ENCODE data around the gene PIK3R6. TPM values are rescaled to one million over a fixed set of nuclear protein-coding genes. Genes with fewer than 3 reads are reported as not detected.
A peak's percentile ranks its signal among the peaks of the same experiment; 100 is the strongest.
"Not testable (repeated sequence)": the region's sequence is repeated elsewhere in the genome, so short reads cannot be mapped to it uniquely, and the experiment has no call there.

Gene PIK3R6
- total RNA-seq, 4 donors from 2014 or later: 0.59 to 4.8 (median 1.7) TPM

- no peaks in the 10 kb centered on the region for H3K27me3 ChIP-seq
- H3K9me3 ChIP-seq: no peaks in the 10 kb centered on the region
- DNase-seq (ENCODE audit: low spot score in 2 of 2): no peak
- TF ChIP-seq CTCF (IDR thresholded peaks at IDR 0.05) (no peak), POLR2A (IDR thresholded peaks at IDR 0.05) (no peak), EP300 (IDR thresholded peaks at IDR 0.05) (no peak)
- H3K27ac ChIP-seq: no peak overlapping the region
- no peak overlapping the region for H3K4me3 ChIP-seq
- H3K4me1 ChIP-seq: no peaks in the 10 kb centered on the region
- 91 to 92% methylated on average over 8 of the region's 8 CpGs for WGBS, 2 donors
- no peaks in the 10 kb centered on the region for H3K36me3 ChIP-seq
Observed at GRCh38 chr17:8818047-8818446, 49.4 kb downstream of the PIK3R6 start.

- H3K27me3 ChIP-seq: no peaks in the 10 kb centered on the region
- no peak overlapping the region for H3K4me3 ChIP-seq
- no peak for TF ChIP-seq CTCF (IDR thresholded peaks at IDR 0.05)
- no peak for TF ChIP-seq POLR2A (IDR thresholded peaks at IDR 0.05)
- no peak for TF ChIP-seq EP300 (IDR thresholded peaks at IDR 0.05)
- 62 to 63% methylated on average over 4 of the region's 4 CpGs for WGBS, 2 donors
- peaks cover 0 to 34% (median 0%) of the 10 kb centered on the region in 4 donors for H3K9me3 ChIP-seq
- no peaks in the 10 kb centered on the region for H3K36me3 ChIP-seq
- no peak overlapping the region for H3K27ac ChIP-seq
- H3K4me1 ChIP-seq: peaks cover 0 to 7% (median 0%) of the 10 kb centered on the region in 4 donors
- DNase-seq (ENCODE audit: low spot score in 2 of 2): no peak
Observed at GRCh38 chr17:8806926-8807550, 60.4 kb downstream of the PIK3R6 start.

GRCh38 chr17:8806253-8806925 is 61.1 kb downstream of the PIK3R6 start:
- H3K9me3 ChIP-seq: peaks cover 0 to 30% (median 0%) of the 10 kb centered on the region in 4 donors
- H3K27ac ChIP-seq: peak overlapping the region in 2 of 4 donors; percentile 14 to 34
- no peaks in the 10 kb centered on the region for H3K36me3 ChIP-seq
- no peak overlapping the region for H3K4me3 ChIP-seq
- peaks cover 0 to 7% (median 0%) of the 10 kb centered on the region in 4 donors for H3K4me1 ChIP-seq
- TF ChIP-seq EP300 (IDR thresholded peaks at IDR 0.05): no peak
- TF ChIP-seq CTCF (IDR thresholded peaks at IDR 0.05): no peak
- TF ChIP-seq POLR2A (IDR thresholded peaks at IDR 0.05): no peak
- 88 to 93% methylated on average over 1 to 3 of the region's 3 CpGs for WGBS, 2 donors
- no peak for DNase-seq (ENCODE audit: low spot score in 2 of 2)
- H3K27me3 ChIP-seq: no peaks in the 10 kb centered on the region

- H3K27me3 ChIP-seq; H3K4me3 ChIP-seq; H3K4me1 ChIP-seq; DNase-seq (ENCODE audit: low spot score in 2 of 2); H3K36me3 ChIP-seq; H3K27ac ChIP-seq: not testable (repeated sequence)
- WGBS, 2 donors: 89 to 94% methylated on average over 10 of the region's 10 CpGs
- H3K9me3 ChIP-seq: peaks cover 0 to 20% (median 0%) of the 10 kb centered on the region in 4 donors
Observed at GRCh38 chr17:8805396-8805795, 62.1 kb downstream of the PIK3R6 start.

- H3K36me3 ChIP-seq: no peaks in the 10 kb centered on the region
- peaks cover 0 to 7% (median 3%) of the 10 kb centered on the region in 4 donors for H3K4me1 ChIP-seq
- no peak overlapping the region for H3K4me3 ChIP-seq
- WGBS, 2 donors: 68 to 73% methylated on average over 17 to 19 of the region's 19 CpGs
- H3K27me3 ChIP-seq: peaks cover 0 to 11% of the 10 kb centered on the region in 2 donors
- peaks cover 0 to 7% (median 0%) of the 10 kb centered on the region in 4 donors for H3K9me3 ChIP-seq
- no peak overlapping the region for H3K27ac ChIP-seq
- DNase-seq (ENCODE audit: low spot score in 2 of 2): no peak
- no peak for TF ChIP-seq EP300 (IDR thresholded peaks at IDR 0.05)
- TF ChIP-seq POLR2A (IDR thresholded peaks at IDR 0.05): no peak
- TF ChIP-seq CTCF (IDR thresholded peaks at IDR 0.05): no peak
Observed at GRCh38 chr17:8803531-8804420, 63.7 kb downstream of the PIK3R6 start.
